IPS DF 4.7 (cell line): ENCODE results near the gene MYOZ2.

Experiments
- DNase-seq: peaks from one replicate; pipeline ENCODE4 v3.0.0-alpha.2; 2013; ENCODE audit warnings: low spot score; ENCODE audit errors: extremely low read depth

MYOZ2 gene

DNA sequence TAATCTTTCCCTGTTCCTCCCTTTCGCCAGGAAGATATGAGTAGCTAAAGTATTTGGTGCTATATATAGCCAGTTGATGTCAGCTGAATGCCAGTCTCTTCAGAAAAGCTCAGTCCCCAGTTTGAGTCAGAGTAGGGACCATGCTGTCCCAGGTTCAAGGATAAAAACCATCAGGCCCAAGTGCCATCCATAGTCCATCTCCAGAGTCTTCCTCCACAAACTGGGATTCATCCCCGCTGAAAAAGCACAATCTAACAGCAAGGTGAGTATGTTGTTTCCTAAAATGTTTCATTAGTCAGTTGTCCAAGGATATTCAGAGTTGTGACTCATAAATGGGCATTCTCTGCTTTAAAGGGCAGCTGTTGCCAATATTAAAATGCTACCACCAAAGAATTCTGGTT, at the start of gene MYOZ2:
TSS of gene MYOZ2 (plus strand) at position 112 of the 401 bp plus-strand sequence. CDS start 694 bp downstream, outside the sequence.
- no peak for DNase-seq

DNA sequence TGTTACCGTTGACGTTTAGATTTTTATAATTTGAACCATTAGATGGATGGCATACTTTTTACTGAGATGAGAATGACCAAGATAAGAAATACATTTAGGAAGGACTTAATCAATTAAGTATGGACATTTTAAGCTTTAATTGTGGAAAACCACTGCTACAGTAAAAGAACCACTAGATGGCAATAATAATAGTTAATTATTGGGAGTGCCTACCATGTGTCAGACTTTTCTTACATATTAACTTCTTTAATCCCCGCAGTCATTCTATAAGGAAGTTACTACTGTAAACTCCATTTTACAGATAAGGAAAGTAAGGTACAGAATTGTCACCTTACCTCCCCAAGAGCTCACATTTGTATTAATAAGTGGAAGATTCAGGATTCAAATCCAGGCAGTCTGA, 48.5 kb upstream of the MYOZ2 start:
- no peak for DNase-seq

DNA sequence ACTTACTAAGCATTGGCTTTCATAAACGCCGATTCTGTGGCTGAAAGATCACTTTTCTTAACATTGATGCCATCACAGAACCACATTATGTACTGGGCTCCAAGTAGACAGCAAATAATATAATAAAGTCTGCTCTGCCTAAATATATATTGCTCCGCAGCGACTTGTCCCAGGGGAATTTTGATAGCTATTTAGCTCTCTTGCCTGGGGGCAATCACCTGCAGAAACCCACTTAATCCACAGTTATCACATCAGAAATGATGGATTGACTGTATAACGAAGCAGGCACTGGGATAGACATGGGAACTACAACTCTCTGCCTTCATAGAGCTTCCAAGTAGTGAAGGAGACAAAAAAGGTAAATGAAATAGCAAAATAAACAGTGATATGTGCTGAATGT, 48.0 kb upstream of the MYOZ2 start:
- no peak for DNase-seq

DNA sequence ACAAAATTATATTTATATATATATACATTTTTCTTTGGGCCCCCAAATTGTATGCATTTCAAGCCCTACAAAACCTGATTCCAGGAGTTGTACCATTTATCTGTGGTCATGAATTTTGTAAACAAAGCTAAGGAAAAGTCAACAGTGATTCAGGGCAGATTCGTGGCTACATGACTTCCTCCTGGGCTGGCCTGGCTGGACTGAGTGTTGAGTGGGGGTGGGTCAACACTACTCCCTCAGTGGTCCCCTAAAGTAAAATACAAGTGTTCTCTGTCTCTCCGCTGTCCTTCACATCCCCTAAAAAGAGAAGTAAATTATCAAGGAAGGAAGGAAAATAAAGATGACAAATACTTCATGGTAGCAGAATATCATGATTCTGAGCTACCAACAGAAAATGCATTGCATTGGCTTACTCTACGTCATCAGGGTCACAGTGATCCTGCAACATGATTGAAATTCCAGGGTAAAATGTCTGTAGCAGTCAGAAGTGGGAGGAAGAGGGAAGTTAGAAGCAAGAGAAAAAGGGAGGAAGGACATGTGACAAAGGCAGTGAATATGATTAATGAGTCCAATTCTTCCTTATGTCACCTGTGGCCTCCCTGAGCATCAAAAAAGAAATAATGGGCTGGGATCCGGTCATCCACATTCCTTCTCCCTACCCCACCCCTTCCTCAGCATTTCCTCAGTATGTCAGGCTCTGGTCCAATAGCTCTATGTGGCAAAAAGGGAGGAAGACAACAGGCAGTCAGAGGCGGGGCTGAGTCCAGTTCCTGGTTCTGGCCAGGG, 42.4 kb upstream of the MYOZ2 start:
- no peak for DNase-seq

DNA sequence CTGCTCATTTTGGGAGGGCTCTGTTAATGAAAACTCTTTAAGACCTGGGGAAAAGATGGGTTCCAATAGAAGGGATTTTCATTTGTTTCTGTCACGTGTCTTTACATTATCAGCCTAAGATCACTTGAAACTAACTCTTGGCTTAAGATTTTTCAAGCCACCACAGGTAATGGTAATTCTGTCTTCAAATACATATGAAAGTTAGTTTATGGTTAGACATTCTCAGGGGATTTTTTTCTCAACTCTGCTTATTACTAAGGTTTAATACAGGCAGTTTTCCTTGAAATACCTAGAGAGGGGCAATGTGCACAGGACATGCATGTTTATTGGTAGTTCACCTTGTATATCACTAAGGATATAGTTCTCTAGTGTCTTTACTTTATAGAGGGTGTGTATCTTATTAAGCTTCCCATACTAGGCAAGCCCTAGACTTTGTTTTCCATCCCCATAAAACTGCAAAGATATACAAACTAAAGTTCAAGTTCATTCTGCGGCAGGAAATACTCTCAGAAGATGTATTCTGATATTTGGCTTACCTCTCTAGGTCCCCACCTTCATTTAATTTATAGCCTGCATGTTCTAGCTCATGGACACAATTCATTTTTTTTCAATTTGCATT, 38.2 kb upstream of the MYOZ2 start:
- no peak for DNase-seq

DNA sequence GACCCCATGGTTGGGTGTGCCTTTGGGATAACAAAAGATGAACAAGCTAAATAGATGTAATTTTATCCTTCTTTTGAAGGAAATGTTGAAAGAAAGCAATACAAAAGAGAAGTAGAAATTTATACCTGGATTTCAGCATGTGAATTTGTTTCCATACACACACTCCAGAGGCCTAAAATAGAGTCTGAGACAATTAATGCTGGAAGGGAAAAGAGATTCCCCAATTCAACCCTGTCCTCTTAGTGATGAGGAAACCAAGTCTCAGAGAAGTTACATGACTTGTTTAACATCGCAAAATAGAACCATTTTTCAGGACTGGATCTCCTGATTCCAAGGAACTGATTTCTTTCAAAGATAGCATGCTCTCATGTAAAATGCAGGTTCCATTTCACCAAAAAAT, 37.3 kb upstream of the MYOZ2 start:
- no peak for DNase-seq

DNA sequence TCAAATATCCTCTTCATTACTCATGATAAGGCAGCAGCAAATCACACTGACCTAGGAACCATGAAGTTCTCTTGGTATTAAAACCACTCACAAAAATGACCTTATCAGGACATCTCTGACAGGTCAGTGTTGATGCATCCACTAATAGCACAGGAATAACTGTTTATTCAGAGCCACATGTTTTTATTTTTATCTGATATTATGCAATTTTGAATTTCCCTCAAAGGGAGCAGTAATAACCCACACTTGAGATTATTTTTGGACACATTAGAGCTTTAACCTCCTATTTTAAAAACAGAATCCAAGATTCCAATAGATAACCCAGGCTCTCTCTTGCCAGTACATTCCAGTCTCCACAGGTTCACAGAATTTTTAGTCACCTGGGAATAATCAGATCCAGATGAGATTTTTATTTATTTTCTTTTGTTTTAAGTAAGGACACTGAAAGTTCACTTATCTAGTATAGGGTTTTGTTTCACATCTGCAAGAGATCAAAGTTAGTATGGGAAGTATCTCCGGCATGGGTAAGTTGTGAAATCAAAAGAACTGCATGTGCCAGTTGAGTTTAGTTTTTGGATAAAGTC, 36.3 kb upstream of the MYOZ2 start:
- DNase-seq, result no peak

DNA sequence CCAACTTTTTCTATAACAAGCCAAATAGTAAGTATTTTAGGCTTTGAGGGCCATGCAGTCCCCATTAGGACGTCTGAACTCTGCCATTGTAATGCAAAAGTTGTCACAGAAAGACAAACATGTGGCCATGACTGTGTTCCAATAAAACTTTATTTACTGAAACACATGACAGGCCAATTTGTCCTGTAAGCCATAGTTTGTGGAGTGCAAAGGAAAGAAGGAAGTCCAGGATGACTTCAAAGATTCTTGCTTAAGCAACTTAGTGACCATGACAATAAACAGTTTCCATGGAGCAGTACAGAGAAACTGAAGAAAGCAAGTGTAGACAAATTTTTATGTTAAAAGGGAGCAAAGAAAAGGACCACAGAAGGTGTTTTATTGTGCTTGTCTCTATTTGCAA, 35.0 kb upstream of the MYOZ2 start:
- no peak for DNase-seq

DNA sequence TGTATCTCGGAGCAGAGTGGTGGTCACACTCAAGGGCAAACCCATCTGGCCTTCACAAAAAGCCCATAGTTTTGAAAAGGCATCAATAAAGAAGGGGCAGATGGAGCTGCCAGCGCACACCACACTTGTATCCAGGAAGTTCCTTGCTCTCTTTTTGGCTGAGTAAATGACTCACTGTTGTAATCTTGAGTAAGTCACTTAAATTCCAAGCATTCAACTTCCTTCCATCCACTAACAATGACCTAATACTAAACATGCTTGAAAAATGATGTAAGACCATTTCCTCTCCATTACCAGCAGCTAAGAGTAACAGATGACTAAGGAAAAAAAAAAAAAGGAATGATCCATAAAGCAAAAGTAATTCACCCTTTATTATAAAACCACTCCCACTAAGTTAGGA, 32.4 kb upstream of the MYOZ2 start:
- no peak for DNase-seq

DNA sequence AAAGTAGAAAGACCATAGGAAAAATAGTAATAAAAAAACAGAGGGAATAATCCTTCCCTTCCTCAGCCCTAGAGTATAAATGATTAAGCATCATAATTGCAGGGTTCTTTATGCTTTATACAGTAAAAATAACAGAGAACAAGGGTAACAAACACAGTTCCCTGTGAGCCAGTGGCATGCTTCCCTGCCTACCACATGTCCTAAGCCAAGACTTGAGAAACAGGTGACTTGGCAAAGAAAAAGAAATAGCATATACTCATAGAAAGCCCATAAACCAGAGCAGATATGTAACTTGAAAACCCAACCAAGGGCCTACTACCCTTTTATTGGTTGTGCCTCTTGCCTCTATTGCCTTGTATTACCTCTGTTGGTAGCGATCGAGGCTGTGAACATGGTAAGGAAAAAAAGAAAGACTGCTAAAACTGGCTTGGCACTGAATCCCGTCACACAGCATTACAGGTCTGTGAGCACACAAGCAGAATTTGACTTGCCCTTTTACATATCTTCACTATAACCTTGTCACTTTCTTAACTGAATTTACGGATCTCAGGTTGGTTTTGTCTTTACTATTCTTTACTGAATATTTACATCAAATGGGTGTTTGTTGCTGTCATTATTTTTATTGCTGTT, 30.9 kb upstream of the MYOZ2 start:
- DNase-seq, result no peak

DNA sequence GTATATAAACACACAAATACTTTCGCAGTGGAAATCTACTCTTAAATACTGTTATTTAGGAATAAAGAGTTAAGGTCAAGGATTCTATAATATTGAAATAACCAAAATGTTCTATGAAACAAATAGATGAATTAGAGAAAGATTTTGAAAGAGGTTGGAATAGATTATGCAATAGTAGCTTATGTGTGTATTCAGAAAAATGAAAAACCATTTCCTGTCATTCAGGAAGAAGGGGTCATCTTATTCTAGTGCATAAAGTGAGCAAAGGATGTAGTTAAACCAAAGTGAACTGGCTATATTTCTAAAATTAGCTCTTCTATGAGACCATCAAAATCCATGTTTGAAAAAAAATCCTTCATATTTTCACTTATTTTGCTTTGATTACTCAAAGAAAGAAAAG, 30.0 kb upstream of the MYOZ2 start:
- no peak for DNase-seq

DNA sequence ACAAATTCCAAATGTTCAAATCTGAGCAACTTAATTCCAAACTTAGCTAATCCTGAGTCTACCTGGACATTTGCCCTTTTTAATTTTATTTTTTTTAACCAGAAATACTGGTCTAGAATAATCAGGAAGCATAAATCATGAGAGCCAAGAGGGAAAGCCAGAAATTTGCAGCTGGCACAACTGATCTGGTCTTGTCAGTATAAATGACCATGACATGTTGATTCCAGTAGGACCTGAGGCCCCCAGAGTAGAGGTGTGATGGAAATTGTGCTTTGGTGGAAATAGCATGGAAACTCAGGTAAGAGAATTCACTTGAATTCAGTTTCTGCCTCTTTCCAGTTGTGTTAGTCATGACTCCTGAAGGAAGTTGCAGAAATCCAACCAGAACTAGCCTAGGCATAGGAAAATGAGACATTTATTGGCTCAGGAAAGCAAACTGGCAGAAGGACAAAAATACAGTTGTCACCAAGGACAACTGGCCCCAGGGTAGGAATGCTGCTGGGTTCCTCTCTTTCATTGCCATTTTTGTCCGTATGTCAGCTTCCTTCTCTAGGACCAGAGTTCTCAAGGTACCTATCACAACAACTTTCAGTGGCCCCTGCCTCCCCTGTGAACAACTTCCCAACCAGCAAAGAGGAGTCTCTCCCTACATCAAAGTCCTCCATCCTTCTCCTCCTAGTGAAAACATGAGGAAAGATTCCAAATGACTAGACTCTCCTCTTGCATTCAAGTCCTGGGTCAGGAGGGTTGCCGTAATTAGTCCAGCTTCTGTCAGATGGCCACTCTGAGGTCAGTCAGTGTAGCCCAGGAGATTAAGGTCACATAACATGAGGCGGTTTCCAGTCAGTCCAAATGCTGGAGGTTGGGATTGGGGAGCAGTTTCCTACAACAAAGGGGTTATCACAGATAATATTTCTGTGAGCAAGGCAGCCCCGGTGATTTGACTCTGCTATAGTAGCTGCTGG, 29.3 kb upstream of the MYOZ2 start:
- DNase-seq, result no peak

DNA sequence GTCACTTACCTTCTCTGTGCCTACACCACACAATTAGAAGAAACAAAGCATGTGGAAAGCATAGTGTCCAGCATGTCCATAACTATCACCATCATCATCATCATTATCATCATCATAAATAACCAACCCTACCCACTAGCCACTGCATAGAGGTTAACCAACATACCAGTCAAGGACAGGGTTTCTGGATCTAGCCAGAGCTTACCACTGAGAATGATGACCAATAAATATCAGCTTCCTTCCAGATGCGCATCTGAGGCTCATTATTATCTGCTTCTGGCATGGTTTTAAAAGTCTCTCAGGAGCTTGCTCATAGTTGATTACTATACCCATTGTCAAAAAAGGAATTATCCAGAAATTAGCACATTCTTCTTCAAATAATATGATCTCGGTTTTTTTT, 25.5 kb upstream of the MYOZ2 start:
- no peak for DNase-seq

DNA sequence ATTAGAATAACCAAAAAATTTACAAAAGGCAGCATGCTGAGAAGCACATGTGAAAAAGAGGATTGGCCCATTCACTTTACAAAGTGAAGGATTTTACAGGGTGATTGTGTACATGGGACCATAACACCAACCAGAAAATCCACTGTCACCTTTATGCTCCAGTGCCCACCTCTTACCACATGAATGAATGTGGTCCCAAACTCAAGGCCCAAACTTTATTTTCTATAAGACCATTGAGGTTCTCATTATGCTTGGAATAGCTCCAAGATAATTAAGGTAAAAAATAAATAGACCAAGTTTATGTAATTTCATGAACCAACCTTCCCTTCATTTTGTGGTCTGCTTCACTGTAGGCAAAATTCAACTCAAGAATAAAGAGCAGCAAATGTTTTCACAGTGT, 24.3 kb upstream of the MYOZ2 start:
- DNase-seq, result no peak

DNA sequence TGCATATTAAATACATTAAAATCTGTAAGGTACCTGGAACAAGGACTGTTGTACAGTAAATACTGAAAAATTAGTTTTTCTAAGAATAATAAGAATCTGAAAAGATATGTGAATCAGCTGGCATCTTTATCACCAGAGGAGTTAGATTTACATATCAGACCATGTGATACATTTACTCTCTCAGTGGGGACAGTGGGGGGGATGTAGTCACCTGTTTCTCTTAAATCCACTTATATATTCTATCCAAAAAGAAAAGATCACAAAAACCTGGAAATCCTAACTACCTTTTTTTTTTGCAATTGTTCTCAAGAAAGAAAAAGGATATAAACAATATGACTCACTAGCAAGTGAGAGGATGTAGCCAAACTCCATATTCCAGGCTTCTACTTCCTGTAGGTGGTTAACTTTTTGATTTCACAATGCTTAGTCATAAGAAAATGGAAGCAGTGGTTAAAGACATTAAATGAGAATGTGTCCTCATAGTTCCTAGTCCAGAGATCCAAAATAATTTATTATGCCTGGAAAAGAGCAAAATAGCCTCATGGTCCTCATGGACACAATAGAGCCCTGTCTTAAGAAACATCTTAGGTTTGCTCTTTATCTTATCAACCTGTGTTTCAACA, 22.5 kb upstream of the MYOZ2 start:
- DNase-seq, result no peak

DNA sequence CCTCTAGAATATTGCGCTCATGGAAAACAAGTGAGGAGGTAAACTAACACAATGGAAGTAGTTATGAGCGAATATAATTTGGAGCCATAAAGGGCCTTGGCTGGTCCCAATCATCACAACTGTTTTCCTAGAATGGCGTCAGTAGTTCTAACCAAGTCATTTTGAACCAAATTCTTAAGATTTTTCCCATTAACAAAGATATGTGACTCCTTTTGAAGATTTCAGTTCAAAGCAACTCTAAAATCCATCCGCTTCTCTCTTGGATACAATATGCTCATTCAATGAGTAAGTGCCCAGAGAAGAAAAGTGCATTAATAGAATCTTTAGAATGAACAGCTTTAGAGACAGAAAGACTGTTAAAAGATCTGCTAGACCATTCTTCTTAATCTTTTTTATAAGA, 19.6 kb upstream of the MYOZ2 start:
- DNase-seq, result no peak

DNA sequence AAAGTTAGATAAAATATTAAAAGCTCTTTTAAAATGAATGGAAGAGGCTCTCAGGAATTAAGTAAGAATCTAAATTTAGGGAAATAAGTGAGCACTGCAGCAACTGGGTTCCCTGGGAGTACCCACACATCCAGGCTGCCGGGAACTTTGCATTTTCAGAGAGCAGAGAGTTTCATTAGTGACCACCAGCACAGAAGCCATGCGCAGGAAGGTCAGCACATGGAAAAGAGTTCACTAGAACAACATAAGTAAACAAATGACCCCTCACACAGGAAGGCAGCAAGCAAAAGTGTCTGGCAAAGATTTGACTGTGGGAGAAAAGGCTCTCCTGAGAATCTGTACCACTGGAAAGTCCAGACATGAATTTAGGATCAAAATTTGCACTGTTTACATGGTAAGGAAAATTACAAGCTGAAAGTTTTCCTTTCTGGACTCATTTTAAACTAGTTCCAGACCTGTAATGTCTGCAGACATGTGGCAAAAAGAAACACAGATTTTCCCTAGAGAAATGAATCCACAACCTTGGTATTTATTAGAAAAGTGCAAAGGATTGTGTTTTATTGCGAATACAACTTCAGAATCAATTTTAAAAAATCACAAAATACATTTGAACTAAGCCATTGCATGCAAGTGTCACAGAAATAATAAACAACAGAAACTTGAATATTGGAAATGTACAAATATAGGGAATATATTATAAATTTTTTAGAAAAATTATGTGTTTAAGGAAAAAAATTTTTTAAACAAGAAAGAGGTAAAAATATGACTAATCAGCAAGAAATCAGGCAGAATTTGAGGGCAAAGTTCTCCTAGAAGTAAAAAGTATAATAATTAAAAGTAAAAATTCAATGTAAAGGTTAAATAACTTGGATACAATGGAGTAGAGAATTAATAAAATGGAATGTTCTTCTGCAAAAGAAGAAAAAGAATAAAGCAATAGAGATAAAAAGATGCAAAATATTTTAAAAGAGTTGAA, 18.4 kb upstream of the MYOZ2 start:
- no peak for DNase-seq

DNA sequence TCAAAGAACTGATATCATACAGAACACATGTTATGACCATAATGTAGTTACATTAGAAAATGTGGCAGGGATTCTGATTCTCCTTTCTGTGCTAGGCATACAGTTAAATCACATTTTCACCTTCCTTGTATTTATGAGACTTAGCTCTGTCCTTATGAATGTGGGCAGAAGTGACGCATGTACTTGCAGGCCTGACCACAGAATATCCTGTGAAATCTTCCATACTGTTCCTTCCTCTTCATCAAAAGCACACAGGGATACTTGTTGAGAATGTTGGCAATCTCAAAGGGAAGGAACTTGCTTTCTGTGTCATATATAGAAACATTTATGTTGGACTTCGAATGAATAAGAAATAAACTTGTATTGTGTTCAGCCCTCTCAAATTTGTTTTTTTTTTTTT, 17.2 kb upstream of the MYOZ2 start:
- no peak for DNase-seq

DNA sequence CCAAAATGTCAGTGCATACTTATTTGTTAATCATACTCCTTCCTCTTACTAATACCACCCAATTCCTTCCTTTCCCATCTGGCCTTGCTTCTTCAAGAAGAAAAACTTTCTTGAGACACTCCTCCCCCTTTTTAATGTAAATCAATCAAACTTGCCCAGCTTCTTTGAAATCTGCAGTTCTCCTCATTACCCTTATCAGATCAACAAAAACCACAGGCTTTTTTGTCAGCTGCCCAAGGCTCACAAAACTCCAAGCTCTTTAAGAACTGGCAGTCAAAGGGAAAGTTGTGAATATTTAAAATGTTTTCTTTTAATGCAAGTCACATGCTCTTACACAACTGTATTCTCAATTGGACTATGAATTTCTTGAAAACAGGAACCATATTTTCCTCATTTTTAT, 11.3 kb upstream of the MYOZ2 start:
- no peak for DNase-seq

DNA sequence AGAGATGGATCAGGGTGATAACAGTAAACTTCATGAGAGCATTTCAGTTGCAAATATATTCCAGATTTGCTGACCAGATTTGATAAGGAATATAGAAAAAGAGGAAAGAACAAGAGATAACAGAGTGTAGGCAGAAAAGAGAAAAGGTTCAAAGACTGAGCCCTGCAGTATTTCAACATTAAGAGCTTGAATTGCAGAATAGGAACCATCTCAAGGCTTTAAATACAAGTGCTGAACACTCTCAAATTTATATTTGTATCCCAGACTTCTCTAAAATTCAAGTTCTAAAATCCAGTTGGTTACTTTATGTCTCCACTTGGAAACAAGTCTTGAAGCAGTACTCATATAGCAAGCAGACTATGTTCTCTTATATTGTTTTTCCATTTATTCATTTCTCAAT, 9.7 kb upstream of the MYOZ2 start:
- no peak for DNase-seq
